ENCODE measurements around the gene PRIMA1.

DNA sequence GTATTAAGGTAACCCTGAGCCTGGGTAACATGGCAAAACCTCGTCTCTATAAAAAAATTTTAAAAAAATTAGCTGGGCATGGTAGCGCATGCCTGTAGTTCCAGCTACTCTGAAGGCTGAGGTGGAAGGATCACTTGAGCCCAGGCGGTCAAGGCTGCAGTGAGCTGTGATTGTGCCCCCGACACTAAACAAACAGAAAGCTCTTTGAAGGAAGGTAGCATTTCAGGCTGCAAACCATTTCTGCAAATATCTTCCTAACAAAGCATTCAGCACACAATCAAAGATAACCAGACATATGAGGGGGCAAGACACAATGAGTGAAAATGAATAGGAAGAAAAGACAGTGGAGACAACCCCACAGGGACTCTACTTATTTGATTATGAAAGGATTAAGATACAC lies 118.7 kb downstream of the PRIMA1 start:
- TF ChIP-seq EZH2 (IDR thresholded peaks at IDR 0.05): no peak
- TF ChIP-seq POLR2AphosphoS5 (IDR thresholded peaks at IDR 0.05; ENCODE audit: borderline replicate concordance, low read depth, low read length): no peak
- TF ChIP-seq FOXP2 (optimal IDR thresholded peaks at IDR 0.05; ENCODE audit: control extremely low read depth, extremely low read length, insufficient read depth): no peak
